Fibroblast of skin of left biceps (primary cell): Measurements from ENCODE around the gene C22orf23.

Experiments used
- DNase-seq, 2 experiments: peaks; one replicate each; pipeline ENCODE4 v3.0.0-alpha.2; 2013; ENCODE audit warnings: low read depth in 2 of 2

Gene C22orf23

GRCh38 chr22:37953437-37954179 lies at the start of gene C22orf23, which contains the start of gene POLR2F:
Gene C22orf23, minus strand, starts transcription at chr22:37953601. Its CDS starts 452 bp downstream, at chr22:37953149.
Gene POLR2F, plus strand, starts transcription at chr22:37953699. Its CDS starts 89 bp downstream, at chr22:37953788.
- DNase-seq = peak; percentile 78

DNA sequence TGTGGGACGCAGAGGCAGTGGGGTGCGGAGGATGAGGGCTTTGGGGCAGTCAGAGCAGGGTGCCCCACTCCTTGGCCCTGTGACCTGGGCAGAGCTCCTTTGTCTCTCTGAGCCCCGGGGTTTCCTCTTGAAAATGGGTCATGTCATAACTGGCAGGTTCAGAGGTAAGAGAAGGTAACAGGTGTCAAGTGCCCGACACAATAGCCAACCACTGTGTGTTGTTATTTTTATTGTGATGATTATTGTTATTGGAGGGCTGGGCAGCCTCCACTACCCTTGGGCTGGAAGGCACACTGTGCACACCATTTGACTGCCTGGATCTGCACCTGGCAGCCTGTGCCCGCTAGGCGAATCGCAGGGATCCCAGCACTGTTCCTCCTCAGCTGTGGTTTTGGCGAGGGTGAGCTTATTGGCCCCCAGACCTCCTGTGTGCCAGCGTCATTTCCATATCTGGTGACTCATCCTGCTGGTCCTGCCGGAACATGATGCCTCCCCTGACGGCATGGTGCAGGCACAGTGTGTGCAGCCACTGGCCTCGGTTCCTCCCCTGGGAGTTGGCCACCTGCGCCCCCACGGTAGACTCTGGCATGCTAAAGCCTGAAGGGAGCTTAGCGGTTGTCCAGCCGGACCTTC lies 46.4 kb upstream of the C22orf23 start:
- no peak for DNase-seq

DNA sequence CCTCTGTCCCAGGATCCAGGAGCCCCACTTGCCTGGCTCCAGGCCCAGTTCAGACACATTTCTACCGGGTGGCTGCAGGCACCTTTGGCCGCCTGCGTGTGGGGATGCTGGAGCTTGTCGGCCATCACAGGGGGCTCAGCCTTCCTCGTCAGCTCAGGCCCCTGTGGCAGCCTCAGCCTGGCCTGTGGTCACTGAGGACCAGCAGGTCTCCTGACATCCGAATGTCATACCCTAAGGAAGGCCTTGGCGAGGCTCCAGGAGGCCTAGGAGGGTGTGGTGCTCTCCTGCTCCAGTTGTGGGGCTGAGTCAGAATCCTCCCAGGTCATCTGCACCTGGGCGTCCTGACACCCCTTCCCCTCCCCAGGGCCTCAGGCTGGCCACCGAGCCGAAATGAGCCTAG lies 45.8 kb upstream of the C22orf23 start:
- DNase-seq = no peak

GRCh38 chr22:37998543-37998942 lies 45.1 kb upstream of the C22orf23 start:
- DNase-seq = no peak

GRCh38 chr22:37996515-37997246 lies 43.3 kb upstream of the C22orf23 start:
- no peak for DNase-seq

DNA sequence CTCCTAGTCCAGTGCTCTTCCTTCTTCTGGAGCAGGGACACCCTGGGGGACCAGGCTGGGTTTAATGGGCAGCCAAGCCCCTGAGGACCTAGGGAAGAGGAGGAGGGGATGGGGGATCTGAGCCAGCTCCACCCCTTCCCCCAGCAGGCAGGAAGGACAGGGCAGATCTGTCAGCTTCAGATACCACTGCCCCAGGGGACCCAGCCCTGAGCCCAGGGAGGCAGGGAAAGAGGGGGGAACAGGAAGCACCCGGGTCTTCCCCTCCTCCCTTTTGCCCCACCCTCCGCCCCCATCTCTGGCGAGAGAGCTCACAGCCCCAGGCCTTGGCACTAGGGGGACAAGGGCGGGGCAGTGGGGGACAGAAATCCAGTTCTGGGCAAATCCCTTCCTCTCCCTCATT lies 42.7 kb upstream of the C22orf23 start:
- DNase-seq = no peak

DNA sequence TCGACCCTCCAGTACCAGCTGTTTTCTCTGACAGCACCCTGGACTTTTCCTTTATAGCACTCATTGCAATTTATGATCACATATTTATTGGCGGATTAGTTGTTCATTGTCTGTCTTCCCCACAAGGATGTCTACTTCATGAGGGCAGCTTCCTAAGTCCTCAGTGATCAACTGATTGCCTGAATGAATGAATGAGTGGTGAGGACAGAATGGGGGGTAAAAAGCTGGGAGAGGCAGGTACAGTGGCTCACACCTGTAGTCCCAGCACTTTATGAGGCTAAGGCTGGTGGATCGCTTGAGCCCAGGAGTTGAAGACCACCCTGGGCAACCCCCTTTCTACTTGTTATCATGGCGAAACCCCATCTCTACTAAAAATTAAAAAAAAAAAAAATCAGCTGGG lies 42.1 kb upstream of the C22orf23 start:
- no peak for DNase-seq

GRCh38 chr22:37994982-37995381 lies 41.6 kb upstream of the C22orf23 start:
- no peak for DNase-seq

- no peak for DNase-seq
Measured at GRCh38 chr22:37994049-37994448, 40.6 kb upstream of the C22orf23 start.

DNA sequence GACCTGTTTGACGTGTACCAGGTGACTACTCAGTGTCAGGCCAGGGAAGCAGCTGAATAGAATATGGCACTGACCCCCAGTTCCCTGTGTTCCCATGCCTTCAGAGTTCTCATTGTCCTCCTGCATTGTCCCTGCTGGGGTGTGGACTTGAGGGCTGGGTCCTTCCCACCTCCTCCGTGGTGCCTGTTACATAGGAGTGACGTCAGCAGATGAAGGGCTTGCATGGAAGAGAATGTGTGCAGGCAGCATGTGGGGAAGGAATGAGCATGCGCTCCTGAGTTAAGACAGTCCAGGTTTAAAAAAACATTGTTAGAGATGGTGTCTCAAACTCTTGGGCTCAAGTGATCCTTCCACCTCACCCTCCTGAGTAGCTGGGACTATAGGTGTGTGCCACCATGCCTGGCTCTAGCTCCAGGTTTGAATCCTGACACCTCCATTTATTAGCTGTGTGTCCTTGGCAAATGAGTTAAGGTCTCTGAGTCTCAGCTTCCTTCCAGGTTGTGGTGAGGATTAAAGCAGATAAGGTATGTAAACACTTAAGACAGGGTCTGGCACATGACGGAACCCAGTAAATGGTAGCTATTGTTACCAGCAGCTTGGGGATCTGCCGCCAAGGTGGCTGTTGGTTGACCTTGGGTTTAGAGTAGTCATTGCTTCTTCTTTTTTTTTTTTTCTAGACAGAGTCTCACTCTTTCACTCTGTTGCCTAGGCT lies 38.5 kb upstream of the C22orf23 start:
- DNase-seq = no peak

DNA sequence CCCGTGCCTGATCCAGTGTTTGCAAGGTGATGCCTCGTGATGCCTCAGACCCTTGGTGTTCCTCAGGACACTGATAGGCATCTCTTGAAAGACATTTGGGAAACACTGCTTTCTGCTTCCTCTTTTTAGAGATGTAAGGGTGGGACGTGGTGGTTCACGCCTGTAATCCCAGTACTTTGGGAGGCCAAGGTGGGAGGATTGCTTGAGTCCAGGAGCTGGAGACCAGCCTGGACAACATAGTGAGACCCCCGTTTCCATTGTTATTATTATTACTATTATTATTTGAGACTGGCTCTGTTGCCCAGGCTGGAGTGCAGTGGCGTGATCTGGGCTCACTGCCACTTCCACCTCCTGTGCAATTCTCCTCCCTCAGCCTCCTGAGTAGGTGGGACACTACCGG lies 37.5 kb upstream of the C22orf23 start:
- DNase-seq = no peak

GRCh38 chr22:37990301-37990700 lies 36.9 kb upstream of the C22orf23 start:
- no peak for DNase-seq

GRCh38 chr22:37989146-37990045 lies 36.0 kb upstream of the C22orf23 start:
- no peak for DNase-seq

DNA sequence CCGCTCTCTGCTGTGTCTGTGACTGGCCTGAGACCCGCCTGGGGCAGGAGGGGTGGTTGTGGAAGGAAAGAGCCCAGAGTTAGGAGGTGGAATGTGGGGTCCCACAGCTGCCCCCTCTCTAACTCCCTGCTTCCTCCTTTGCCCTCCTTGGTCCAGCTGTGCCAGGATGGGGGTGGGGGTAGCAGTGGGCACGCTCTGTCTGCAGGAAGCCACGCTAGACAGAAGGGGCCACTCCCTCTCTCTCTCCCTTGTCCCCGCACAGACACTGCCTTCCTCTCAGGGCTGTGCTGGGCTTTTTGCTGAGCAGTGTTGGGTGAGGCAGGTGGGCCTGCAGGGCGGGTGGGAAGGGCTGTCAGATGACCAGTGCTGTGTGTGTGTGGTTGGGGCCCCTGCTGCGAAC lies 33.0 kb upstream of the C22orf23 start:
- DNase-seq = no peak

- DNase-seq = no peak
Measured at GRCh38 chr22:37985751-37986281, 32.4 kb upstream of the C22orf23 start.

GRCh38 chr22:37985050-37985585 lies 31.7 kb upstream of the C22orf23 start:
- DNase-seq = no peak

DNA sequence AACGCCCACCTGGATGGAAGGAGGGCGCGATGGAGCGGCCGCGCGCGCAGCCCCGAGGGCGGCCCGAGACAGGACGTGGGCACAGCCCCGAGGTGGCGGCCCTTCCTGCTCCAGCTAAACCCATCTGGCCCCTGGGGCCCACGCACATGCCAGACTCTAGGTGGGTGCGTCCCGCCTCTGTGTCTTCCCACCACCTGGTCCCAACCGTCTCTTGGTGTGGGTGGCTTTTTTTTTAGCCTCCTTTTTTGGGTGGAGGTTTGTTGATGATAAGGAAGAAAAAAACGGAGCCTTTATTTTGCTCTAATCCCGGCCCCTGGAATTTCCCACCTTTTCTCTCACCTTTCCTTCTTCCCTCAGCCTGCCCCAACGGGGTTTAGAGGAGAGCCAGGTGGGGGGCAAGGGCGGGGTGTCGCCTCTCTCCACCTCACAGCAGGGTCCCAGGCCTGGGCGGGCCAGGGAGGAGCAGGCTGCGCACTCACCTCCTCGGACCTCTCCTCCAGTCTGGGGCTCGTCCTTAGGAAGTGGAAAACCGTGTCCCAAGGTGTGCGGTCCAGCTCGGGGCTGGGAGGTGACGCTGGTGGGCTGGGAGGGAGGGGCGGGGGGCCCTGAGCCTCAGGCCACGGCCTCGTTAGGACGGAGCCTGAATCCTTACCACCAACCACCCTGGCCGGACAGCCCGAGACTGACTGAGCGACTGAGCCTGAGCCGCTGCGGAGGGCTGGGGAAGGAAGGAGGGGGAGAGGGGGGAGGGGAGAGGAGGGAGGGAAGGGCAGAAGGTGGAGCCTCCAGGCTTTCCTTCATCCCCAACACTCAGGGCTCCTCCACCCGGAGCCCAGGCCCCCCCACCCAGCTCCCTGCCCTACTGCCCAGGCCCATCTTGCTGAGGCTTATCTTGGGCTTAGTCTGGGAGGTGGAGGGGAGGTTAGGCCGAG lies 30.7 kb upstream of the C22orf23 start, which contains the start of gene SOX10:
Gene SOX10, minus strand, starts transcription at position 696 of the 932 bp plus-strand sequence. CDS start 771 bp downstream, outside the sequence.
- DNase-seq = no peak

GRCh38 chr22:37982938-37983859 lies 29.8 kb upstream of the C22orf23 start:
- DNase-seq = no peak
